Measurements from ENCODE around the gene NUDT9.

DNA sequence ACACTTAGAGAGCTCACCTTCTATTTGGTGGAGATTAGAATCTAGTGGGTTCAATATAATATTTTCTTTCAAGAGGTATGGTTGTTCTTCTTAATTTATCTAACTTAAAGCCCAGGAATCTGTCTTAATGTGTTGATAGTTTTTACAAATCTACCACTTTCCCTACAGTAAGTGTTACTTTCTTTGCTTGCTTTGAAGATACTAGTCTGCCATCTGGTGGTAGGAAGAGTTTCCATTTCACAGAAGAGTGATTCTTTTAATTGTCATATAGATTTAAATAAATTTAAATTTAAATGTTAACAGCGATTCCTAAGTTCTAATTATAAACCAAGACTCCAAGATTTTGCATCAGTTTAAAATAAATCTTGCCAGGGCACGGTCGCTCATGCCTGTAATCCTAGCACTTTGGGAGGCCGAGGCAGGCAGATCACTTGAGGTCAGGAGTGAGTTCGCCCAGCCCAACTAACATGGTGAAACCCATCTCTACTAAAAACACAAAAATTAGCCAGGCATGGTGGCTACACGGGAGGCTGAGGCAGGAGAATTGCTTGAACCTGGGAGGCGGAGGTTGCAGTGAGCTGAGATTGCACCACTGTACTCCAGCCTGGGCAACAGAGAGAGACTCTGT is 43.5 kb downstream of the NUDT9 start:
- TF ChIP-seq SUZ12 (IDR thresholded peaks at IDR 0.05; ENCODE audit: extremely low read depth, insufficient read depth, insufficient read length) (no peak), YY1 (IDR thresholded peaks at IDR 0.05; ENCODE audit: insufficient read depth, insufficient read length) (no peak)

Measured in NT2/D1 (cell line).